Naive thymus-derived CD4-positive, alpha-beta T cell (primary cell): ENCODE data around the gene CCDC88B. TPM values are rescaled to one million over a fixed set of nuclear protein-coding genes. Genes with fewer than 3 reads are reported as not detected.

Source experiments
- ATAC-seq: fragments of 150-1000 bp; cut with Tn5 transposase; 2 replicates; pipeline ENCODE4 v1.10.0; 2021; ENCODE audit warnings: mild to moderate bottlenecking, moderate library complexity
- CTCF ChIA-PET: fragments of 350-600 bp; sonication (Branson Sonifier 250); formaldehyde crosslinking; loops from one replicate; lab custom pipeline; 2021; ENCODE audit warnings: antibody characterized with exemption; lab: Charles Lee
- POLR2A ChIA-PET: fragments of 350-600 bp; sonication (Branson Sonifier 250); formaldehyde crosslinking; loops from one replicate; lab custom pipeline; 2021; ENCODE audit warnings: antibody characterized with exemption, inconsistent platforms; lab: Charles Lee
- DNase-seq, 9 donors: peaks; one replicate each; pipeline versions ENCODE4 v3.0.0 to v3.0.0-alpha.2; 2020 to 2022; ENCODE audit warnings: mixed read lengths in 1 of 9
- H3K27ac ChIP-seq: one replicate; pipeline ENCODE4 v1.7.0; 2013; ENCODE audit warnings: mild to moderate bottlenecking, low read depth, low read length, moderate library complexity
- H3K27me3 ChIP-seq, 2 donors: one replicate each; pipeline ENCODE4 v1.7.0; 2013; ENCODE audit warnings: low read length in 2 of 2, mild to moderate bottlenecking in 2 of 2, moderate library complexity in 2 of 2; ENCODE audit not compliant: control insufficient read depth in 2 of 2, insufficient read depth in 2 of 2
- H3K36me3 ChIP-seq, 3 experiments: 1 replicate in 2 of 3; 2 replicates in 1 of 3; pipeline ENCODE4 v1.7.0; 2013; ENCODE audit warnings: low read length in 3 of 3, mild to moderate bottlenecking in 3 of 3, moderate library complexity in 1 of 3; ENCODE audit not compliant: insufficient read depth in 3 of 3, control insufficient read depth in 2 of 3
- H3K4me1 ChIP-seq, 2 donors: one replicate each; pipeline ENCODE4 v1.7.0; 2013; ENCODE audit warnings: low read length in 2 of 2, mild to moderate bottlenecking in 2 of 2, moderate library complexity in 1 of 2; ENCODE audit not compliant: control insufficient read depth in 2 of 2, insufficient read depth in 2 of 2
- H3K4me3 ChIP-seq: 2 replicates; pipeline ENCODE4 v1.7.0; 2013; ENCODE audit warnings: mild to moderate bottlenecking, low read length
- H3K9me3 ChIP-seq, 3 experiments: 1 replicate in 2 of 3; 2 replicates in 1 of 3; pipeline ENCODE4 v1.7.0; 2013; ENCODE audit warnings: low read length in 3 of 3; ENCODE audit not compliant: control insufficient read depth in 2 of 3
- H3K27ac Mint-ChIP-seq, 9 donors: one replicate each; pipeline ENCODE4 v1.8.0; 2020 to 2022; ENCODE audit warnings: mixed read lengths in 9 of 9, mild to moderate bottlenecking in 8 of 9, moderate library complexity in 5 of 9, inconsistent platforms in 2 of 9
- H3K27me3 Mint-ChIP-seq, 5 donors: one replicate each; pipeline ENCODE4 v1.8.0; 2021 to 2022; ENCODE audit warnings: mixed read lengths in 5 of 5, mild to moderate bottlenecking in 1 of 5
- H3K36me3 Mint-ChIP-seq, 5 donors: one replicate each; pipeline ENCODE4 v1.8.0; 2020 to 2022; ENCODE audit warnings: mixed read lengths in 5 of 5, mild to moderate bottlenecking in 3 of 5, inconsistent platforms in 1 of 5
- H3K4me1 Mint-ChIP-seq, 7 donors: one replicate each; pipeline ENCODE4 v1.8.0; 2020 to 2022; ENCODE audit warnings: mixed read lengths in 7 of 7, mild to moderate bottlenecking in 3 of 7, inconsistent platforms in 1 of 7
- H3K4me3 Mint-ChIP-seq, 10 donors: one replicate each; pipeline ENCODE4 v1.8.0; 2020 to 2022; ENCODE audit warnings: mild to moderate bottlenecking in 10 of 10, mixed read lengths in 10 of 10, moderate library complexity in 6 of 10, inconsistent platforms in 2 of 10
- H3K9me3 Mint-ChIP-seq, 11 donors: one replicate each; pipeline ENCODE4 v1.8.0; 2020 to 2022; ENCODE audit warnings: mixed read lengths in 11 of 11, mild to moderate bottlenecking in 4 of 11, inconsistent platforms in 1 of 11, moderate library complexity in 1 of 11
- intact Hi-C, 2 donors: fragments of 100-400 bp; cut with micrococcal nuclease; formaldehyde crosslinking; loops; one replicate each; pipeline ENCODE4 v1.15.1; 2023
- polyA plus RNA-seq, 2 donors: library from polyadenylated mRNA; unstranded; fragments of 300-500 nt; fragmentation: Illumina TruSeq; gene quantifications; one replicate each; pipeline ENCODE4 v1.2.3, GENCODE V29; 2021
- total RNA-seq, 6 experiments: library from RNA in 5 of 6; stranded (reverse) in 5 of 6; gene quantifications; 1 replicate in 5 of 6; 2 replicates in 1 of 6; pipeline ENCODE4 v1.2.3 and lab custom pipeline; 2021 to 2026

CCDC88B gene, protein sequence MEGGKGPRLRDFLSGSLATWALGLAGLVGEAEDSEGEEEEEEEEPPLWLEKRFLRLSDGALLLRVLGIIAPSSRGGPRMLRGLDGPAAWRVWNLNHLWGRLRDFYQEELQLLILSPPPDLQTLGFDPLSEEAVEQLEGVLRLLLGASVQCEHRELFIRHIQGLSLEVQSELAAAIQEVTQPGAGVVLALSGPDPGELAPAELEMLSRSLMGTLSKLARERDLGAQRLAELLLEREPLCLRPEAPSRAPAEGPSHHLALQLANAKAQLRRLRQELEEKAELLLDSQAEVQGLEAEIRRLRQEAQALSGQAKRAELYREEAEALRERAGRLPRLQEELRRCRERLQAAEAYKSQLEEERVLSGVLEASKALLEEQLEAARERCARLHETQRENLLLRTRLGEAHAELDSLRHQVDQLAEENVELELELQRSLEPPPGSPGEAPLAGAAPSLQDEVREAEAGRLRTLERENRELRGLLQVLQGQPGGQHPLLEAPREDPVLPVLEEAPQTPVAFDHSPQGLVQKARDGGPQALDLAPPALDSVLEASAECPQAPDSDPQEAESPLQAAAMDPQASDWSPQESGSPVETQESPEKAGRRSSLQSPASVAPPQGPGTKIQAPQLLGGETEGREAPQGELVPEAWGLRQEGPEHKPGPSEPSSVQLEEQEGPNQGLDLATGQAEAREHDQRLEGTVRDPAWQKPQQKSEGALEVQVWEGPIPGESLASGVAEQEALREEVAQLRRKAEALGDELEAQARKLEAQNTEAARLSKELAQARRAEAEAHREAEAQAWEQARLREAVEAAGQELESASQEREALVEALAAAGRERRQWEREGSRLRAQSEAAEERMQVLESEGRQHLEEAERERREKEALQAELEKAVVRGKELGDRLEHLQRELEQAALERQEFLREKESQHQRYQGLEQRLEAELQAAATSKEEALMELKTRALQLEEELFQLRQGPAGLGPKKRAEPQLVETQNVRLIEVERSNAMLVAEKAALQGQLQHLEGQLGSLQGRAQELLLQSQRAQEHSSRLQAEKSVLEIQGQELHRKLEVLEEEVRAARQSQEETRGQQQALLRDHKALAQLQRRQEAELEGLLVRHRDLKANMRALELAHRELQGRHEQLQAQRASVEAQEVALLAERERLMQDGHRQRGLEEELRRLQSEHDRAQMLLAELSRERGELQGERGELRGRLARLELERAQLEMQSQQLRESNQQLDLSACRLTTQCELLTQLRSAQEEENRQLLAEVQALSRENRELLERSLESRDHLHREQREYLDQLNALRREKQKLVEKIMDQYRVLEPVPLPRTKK (N-terminal part only)
- total RNA-seq (100 to 1,000 TPM in 3 of 5 experiments, 10 to 100 TPM in 2; 73.4 to 182 (median 116) TPM), polyA plus RNA-seq (10 to 100 TPM; 12.8 to 35.1 TPM), total RNA-seq (lab: John Stamatoyannopoulos, UW) (336 reads per million, percentile 97 among the genes with 10 or more reads in this experiment)

GRCh38 chr11:64339754-64340408 is at the start of gene CCDC88B:
TSS of gene CCDC88B (plus strand) at chr11:64340204. CDS start at chr11:64340267, 63 bp downstream.
- peak; percentile 91 for ATAC-seq
- H3K4me3 Mint-ChIP-seq: peak within 1 kb of the TSS; percentile 81 to 91 (median 88)
- POLR2A ChIA-PET: interaction anchor here (0.6 to 3.6 kb wide), 11 partner anchors 9 to 1748 kb away, joined by 3 to 38 read pairs (median 3); partner anchors contain the start of genes FERMT3, NUDT22, PRDX5 and RASGRP2
- H3K9me3 ChIP-seq: no peaks in the 10 kb centered on the region
- peaks cover 0 to 10% (median 9%) of the 10 kb centered on the region in 5 donors for H3K36me3 Mint-ChIP-seq
- peak within 1 kb of the TSS; percentile 73 for H3K4me3 ChIP-seq
- H3K36me3 ChIP-seq: peaks cover 0 to 27% (median 12%) of the 10 kb centered on the region in 3 experiments
- peak; percentile 72 to 93 (median 87) for DNase-seq
- H3K4me1 ChIP-seq: peaks cover 29 to 30% of the 10 kb centered on the region in 2 donors
- peak within 1 kb of the TSS; percentile 89 for H3K27ac ChIP-seq
- H3K4me1 Mint-ChIP-seq: peaks cover 17 to 48% (median 26%) of the 10 kb centered on the region in 7 donors
- intact Hi-C loops: loop anchor here (1.0 to 2.0 kb wide), 6 partner anchors 19 to 70 kb away; partner anchors contain the start of genes ESRRA (in 2 of the 2), RPS6KA4 (in 2 of the 2), PRDX5 (in 1 of the 2) and TRMT112 (in 1 of the 2)
- H3K27ac Mint-ChIP-seq: peak within 1 kb of the TSS; percentile 88 to 98 (median 94)
- CTCF ChIA-PET: interaction anchor here (0.9 to 1.1 kb wide), 2 partner anchors 22 to 35 kb away, joined by 3 to 4 read pairs; partner anchors contain the start of genes PRDX5 and TRMT112
- H3K27me3 ChIP-seq: no peaks in the 10 kb centered on the region
- no peaks in the 10 kb centered on the region for H3K9me3 Mint-ChIP-seq
- H3K27me3 Mint-ChIP-seq: peaks cover 0 to 2% (median 0%) of the 10 kb centered on the region in 5 donors

DNA sequence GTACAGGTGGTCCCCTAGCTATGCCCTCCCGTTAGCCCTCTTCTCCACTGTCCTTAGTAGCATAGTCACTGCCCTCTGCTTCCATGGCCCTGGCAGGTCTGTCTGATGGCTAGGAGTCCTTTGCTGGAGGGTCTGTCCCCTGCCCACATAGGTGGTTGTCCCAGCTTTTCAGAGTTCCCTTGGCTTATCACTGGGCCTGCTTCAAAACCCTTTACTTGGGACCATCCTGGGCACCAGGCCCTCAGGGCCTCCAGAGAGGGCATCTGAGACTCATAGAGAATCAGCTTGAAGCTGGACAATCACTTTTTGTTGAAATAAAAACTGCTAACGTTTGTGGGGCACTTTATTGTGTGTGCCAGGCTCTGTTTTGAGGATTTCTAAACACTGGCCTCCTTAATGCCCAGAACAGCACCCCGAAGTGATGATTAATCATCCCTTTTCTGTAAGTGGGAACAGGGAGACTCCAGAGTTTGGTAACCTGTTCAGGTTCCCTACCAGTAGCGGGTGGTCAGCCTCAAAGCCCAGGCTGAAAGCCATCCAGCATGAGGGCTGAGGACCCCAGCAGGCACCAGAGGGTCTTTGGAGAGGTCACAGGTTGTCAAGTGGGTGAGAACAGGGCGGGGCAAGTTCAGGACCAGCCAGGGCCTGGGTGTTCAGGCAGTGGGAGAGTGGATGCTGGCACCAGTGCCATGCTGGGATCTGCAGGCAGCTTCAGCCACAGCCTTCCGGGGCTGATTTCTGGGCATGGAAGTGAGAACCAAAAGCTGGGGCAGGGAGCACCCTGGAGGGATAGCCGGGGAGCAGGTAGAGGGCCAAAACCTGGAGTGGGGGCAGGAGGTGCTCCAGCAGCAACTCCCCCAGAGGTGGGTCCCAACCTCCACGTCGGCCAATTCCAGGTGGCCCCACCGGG is 49.4 kb upstream of the CCDC88B start:
- Histone ChIP-seq H3K36me3 (no peaks in the 10 kb centered on the region), H3K4me1 (peaks cover 4 to 5% of the 10 kb centered on the region in 2 donors), H3K27ac (no peak overlapping the region), H3K9me3 (no peaks in the 10 kb centered on the region), H3K4me3 (no peak overlapping the region), H3K27me3 (peaks cover 0 to 9% of the 10 kb centered on the region in 2 donors)
- Mint-ChIP-seq H3K27ac (peak overlapping the region in 2 of 9 donors; percentile 41 to 50), H3K4me3 (peak overlapping the region; percentile 28 to 88 (median 66)), H3K36me3 (peaks cover 0 to 3% (median 0%) of the 10 kb centered on the region in 5 donors), H3K9me3 (peaks cover 0 to 2% (median 0%) of the 10 kb centered on the region in 11 donors), H3K27me3 (peaks cover 28 to 44% (median 36%) of the 10 kb centered on the region in 5 donors), H3K4me1 (peaks cover 12 to 20% (median 14%) of the 10 kb centered on the region in 7 donors)
- CTCF ChIA-PET: interaction anchor here (1.0 to 2.0 kb wide), 3 partner anchors 11 to 86 kb away, joined by 3 to 9 read pairs (median 5); partner anchors contain the start of genes CATSPERZ and NUDT22
- DNase-seq: no peak
- ATAC-seq: no peak
- intact Hi-C loops: no loop called here
- POLR2A ChIA-PET: interaction anchor here (0.7 kb wide), 1 partner anchor 27 kb away, joined by 3 read pairs; the partner anchor contains the start of genes PRDX5 and TRMT112

DNA sequence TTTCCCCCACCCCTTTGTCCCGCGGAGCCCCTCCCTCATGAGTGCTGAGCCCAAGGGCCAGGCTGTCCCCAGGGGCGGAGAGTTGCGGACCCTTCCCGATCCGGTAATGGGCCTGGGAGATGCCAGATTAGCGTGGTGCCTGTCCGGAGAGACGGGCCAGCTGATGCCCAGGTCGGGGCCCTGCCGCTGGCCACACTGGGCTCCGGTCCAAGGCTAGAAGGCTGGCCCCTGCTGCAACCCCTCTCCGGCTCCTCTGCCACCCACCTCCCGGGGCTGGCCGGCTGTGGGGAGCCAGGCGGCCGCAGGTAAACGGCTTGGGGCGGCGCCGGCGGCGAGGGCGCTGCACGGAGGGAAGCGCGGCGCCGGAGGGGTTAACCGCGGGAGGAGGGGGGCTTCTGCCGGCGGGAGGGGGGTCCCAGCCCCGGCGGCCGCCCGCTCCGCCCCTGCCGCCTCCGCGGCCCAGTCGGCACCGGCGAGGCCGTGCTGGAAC is 48.7 kb upstream of the CCDC88B start, which contains the start of gene KCNK4:
Gene KCNK4 (plus strand): TSS at position 41 of the 490 bp plus-strand sequence. CDS start 1,717 bp downstream, outside the sequence.
- peaks cover 0 to 2% (median 0%) of the 10 kb centered on the region in 11 donors for H3K9me3 Mint-ChIP-seq
- peaks cover 35 to 51% (median 37%) of the 10 kb centered on the region in 5 donors for H3K27me3 Mint-ChIP-seq
- ChIA-PET POLR2A (no interaction called here), CTCF (no interaction called here)
- peak within 1 kb of the TSS in 2 of 9 donors; percentile 41 to 50 for H3K27ac Mint-ChIP-seq
- H3K4me1 ChIP-seq: peaks cover 0 to under 1% of the 10 kb centered on the region in 2 donors
- no peak within 1 kb of the TSS for H3K27ac ChIP-seq
- DNase-seq (no peak), ATAC-seq (no peak)
- no peak within 1 kb of the TSS for H3K4me3 ChIP-seq
- H3K4me3 Mint-ChIP-seq: peak within 1 kb of the TSS; percentile 28 to 88 (median 66)
- H3K9me3 ChIP-seq: no peaks in the 10 kb centered on the region
- intact Hi-C loops: no loop called here
- peaks cover 11 to 17% (median 14%) of the 10 kb centered on the region in 7 donors for H3K4me1 Mint-ChIP-seq
- H3K36me3 ChIP-seq: no peaks in the 10 kb centered on the region
- H3K36me3 Mint-ChIP-seq: peaks cover 0 to 3% (median 0%) of the 10 kb centered on the region in 5 donors
- H3K27me3 ChIP-seq: peaks cover 0 to 9% of the 10 kb centered on the region in 2 donors

DNA sequence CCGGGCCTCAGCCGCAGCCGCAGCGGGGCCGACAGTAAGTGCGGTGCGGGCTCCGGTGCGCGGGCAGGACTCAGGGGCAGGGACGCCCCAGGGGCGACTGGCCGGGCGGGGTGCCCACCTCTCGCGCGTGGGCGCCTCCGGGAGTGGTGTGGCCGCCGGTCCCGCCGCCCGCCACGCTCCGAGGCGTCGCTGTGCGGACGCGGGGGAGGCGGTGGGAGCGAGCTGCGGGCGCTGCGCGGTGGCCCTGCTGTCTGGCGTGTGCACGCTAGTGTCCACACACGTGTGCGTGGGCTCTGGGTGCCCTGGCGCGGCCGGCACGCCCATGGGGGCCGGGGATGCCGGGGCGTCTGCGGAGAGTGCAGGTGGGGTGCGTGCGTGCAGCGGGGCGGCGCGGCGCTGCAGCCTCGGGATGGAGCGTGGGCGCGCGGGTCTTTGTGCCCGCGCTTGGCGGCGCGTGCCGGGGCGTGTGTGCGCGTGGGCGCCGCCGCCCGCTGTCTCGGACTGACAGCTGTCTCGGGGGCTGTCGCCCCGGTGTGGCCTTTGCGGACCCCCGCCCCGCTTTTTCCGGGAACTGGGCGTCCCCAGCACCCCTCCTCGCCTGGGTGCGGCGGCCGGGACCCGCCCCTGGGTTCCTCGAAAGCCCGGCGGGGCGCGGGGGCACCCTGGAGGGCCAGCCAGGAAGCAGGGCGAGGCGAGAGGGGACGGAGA is 48.1 kb upstream of the CCDC88B start:
- intact Hi-C loops: loop anchor here in 1 of 2 donors (1.0 kb wide), 1 partner anchor 9 kb away; no protein-coding TSS in a partner anchor
- POLR2A ChIA-PET: interaction anchor here (1.3 kb wide), 1 partner anchor 106 kb away, joined by 6 read pairs; the partner anchor contains the start of gene STIP1
- Histone ChIP-seq H3K27me3 (peaks cover 0 to 11% of the 10 kb centered on the region in 2 donors), H3K4me3 (no peak overlapping the region), H3K27ac (no peak overlapping the region), H3K9me3 (no peaks in the 10 kb centered on the region), H3K36me3 (no peaks in the 10 kb centered on the region), H3K4me1 (no peaks in the 10 kb centered on the region)
- ATAC-seq (peak; percentile 57), DNase-seq (peak in 3 of 9 donors; percentile 25 to 28 (median 27))
- Mint-ChIP-seq H3K27me3 (peaks cover 39 to 57% (median 43%) of the 10 kb centered on the region in 5 donors), H3K36me3 (peaks cover 0 to 3% (median 0%) of the 10 kb centered on the region in 5 donors), H3K9me3 (peaks cover 0 to 2% (median 0%) of the 10 kb centered on the region in 11 donors), H3K4me1 (peaks cover 5 to 11% (median 8%) of the 10 kb centered on the region in 7 donors), H3K27ac (no peak overlapping the region), H3K4me3 (peak overlapping the region in 3 of 10 donors; percentile 57 to 83 (median 77))
- CTCF ChIA-PET: no interaction called here
